SK-N-SH (cell line): ENCODE measurements around the gene HRH2. TPM values are rescaled to one million over a fixed set of nuclear protein-coding genes. Genes with fewer than 3 reads are reported as not detected.
"Not testable (repeated sequence)": the region's sequence is repeated elsewhere in the genome, so short reads cannot be mapped to it uniquely, and the experiment has no call there.

Experiments used
- CTCF ChIA-PET: fragments of 300-600, 350-600 bp; formaldehyde crosslinking; extraction: SDS; loops from one replicate; lab custom pipeline; 2021; lab: Yijun Ruan, JAX
- POLR2A ChIA-PET: fragments of 350-600 bp; sonication (Branson Sonifier 250); formaldehyde crosslinking; extraction: SDS; loops from one replicate; lab custom pipeline; 2020; ENCODE audit warnings: antibody characterized with exemption, inconsistent platforms; lab: Yijun Ruan, JAX
- DNase-seq: peaks from one replicate; pipeline ENCODE4 v3.0.0; 2012
- H2AFZ ChIP-seq: fragments of 200-600 bp; sonication (generic); 2 replicates; pipeline ENCODE4 v1.8.1; 2016; ENCODE audit warnings: antibody characterized with exemption, mild to moderate bottlenecking, low read depth
- H3F3A ChIP-seq: fragments of 200-600 bp; sonication (generic); replicated peaks from 2 replicates; pipeline ENCODE3; 2016; ENCODE audit warnings: antibody characterized with exemption, mild to moderate bottlenecking; ENCODE audit not compliant: insufficient read depth
- H3K27ac ChIP-seq, 2 experiments: fragments of 200-500 bp in 1 of 2; fragments of 200-600 bp in 1 of 2; sonication (Bioruptor generic) in 1 of 2; sonication (generic), shearing (Covaris generic) in 1 of 2; 2 replicates each; pipeline versions ENCODE4 v1.5.1 to v1.6.1; 2014 to 2016; ENCODE audit warnings: low read depth in 2 of 2, inconsistent platforms in 1 of 2, low read length in 1 of 2, mild to moderate bottlenecking in 1 of 2, mixed read lengths in 1 of 2
- H3K27me3 ChIP-seq: fragments of 200-600 bp; sonication (generic), shearing (Covaris generic); 2 replicates; pipeline ENCODE4 v1.6.1; 2016; ENCODE audit warnings: mixed run types; ENCODE audit not compliant: insufficient read depth
- H3K36me3 ChIP-seq, 2 experiments: fragments of 200-500 bp in 1 of 2; fragments of 200-600 bp in 1 of 2; sonication (Bioruptor generic) in 1 of 2; sonication (generic) in 1 of 2; replicated peaks in 1 of 2; 2 replicates each; pipeline versions ENCODE3 to v1.5.1; 2014 to 2016; ENCODE audit warnings: low read length in 1 of 2, mild to moderate bottlenecking in 1 of 2; ENCODE audit not compliant: insufficient read depth in 2 of 2, control insufficient read depth in 1 of 2
- H3K4me1 ChIP-seq, 2 experiments: fragments of 200-500 bp in 1 of 2; fragments of 200-600 bp in 1 of 2; sonication (Bioruptor generic) in 1 of 2; sonication (generic), shearing (Covaris generic) in 1 of 2; 2 replicates each; pipeline versions ENCODE4 v1.5.1 to v1.6.1; 2014 to 2016; ENCODE audit warnings: low read depth in 1 of 2, low read length in 1 of 2, mixed run types in 1 of 2; ENCODE audit not compliant: insufficient read depth in 2 of 2, control insufficient read depth in 1 of 2
- H3K4me2 ChIP-seq: fragments of 200-600 bp; sonication (generic), shearing (Covaris generic); 2 replicates; pipeline ENCODE4 v1.6.1; 2017; ENCODE audit warnings: mixed run types
- H3K4me3 ChIP-seq, 2 experiments: fragments of 200-500 bp in 1 of 2; fragments of 200-600 bp in 1 of 2; sonication (Bioruptor generic) in 1 of 2; sonication (generic), shearing (Covaris generic) in 1 of 2; 2 replicates each; pipeline versions ENCODE4 v1.5.1 to v1.8.1; 2014 to 2016; ENCODE audit warnings: low read depth in 2 of 2, inconsistent platforms in 1 of 2, low read length in 1 of 2, mild to moderate bottlenecking in 1 of 2, mixed read lengths in 1 of 2, moderate library complexity in 1 of 2
- H3K79me2 ChIP-seq: fragments of 200-600 bp; sonication (generic); 2 replicates; pipeline ENCODE4 v1.8.1; 2017; ENCODE audit warnings: mild to moderate bottlenecking; ENCODE audit not compliant: insufficient read depth
- H3K9ac ChIP-seq: fragments of 200-600 bp; sonication (generic); 2 replicates; pipeline ENCODE4 v1.6.1; 2017; ENCODE audit warnings: mixed run types
- H3K9me2 ChIP-seq: fragments of 200-600 bp; sonication (generic); 2 replicates; pipeline ENCODE4 v1.6.1; 2017; ENCODE audit warnings: mixed run types
- H3K9me3 ChIP-seq: fragments of 200-600 bp; sonication (generic); 2 replicates; pipeline ENCODE4 v1.6.1; 2017; ENCODE audit warnings: mixed run types, mild to moderate bottlenecking, moderate library complexity
- H4K20me1 ChIP-seq: fragments of 200-600 bp; sonication (generic); 2 replicates; pipeline ENCODE4 v1.6.1; 2017; ENCODE audit warnings: mild to moderate bottlenecking, mixed run types; ENCODE audit not compliant: insufficient read depth
- FOSL2 ChIP-seq: IDR thresholded peaks from 2 replicates; pipeline ENCODE4 v1.4.0; 2012; ENCODE audit warnings: low read depth, mild to moderate bottlenecking, moderate library complexity, borderline replicate concordance
- WGBS: methylation state at CpG from one replicate; pipeline ENCODE4 v1.1.6; 2017; ENCODE audit warnings: low lambda C conversion rate; 5-methylcytosine and 5-hydroxymethylcytosine counted together
- polyA plus RNA-seq, 3 experiments: library from polyadenylated mRNA; depleted of rRNA; stranded (reverse); fragments of >200 nt; gene quantifications; 2 replicates each; pipeline ENCODE4 v1.2.3, GENCODE V29; 2012
- TF ChIP-seq, protein P1 (sequence below): fragments of 200-600 bp; sonication (generic); IDR thresholded peaks from 2 replicates; pipeline ENCODE4 v1.6.1; 2017; ENCODE audit warnings: antibody characterized with exemption, mild to moderate bottlenecking, moderate library complexity
- TF ChIP-seq, protein P2 (sequence below): fragments of 150-350 bp; IDR thresholded peaks from 2 replicates; pipeline ENCODE4 v1.6.1; 2016; ENCODE audit warnings: mild to moderate bottlenecking, low read depth, low read length

Gene HRH2
- polyA plus RNA-seq, 1 of the 3 experiments (the other 2 are of a cell fraction): 0.08 TPM

DNA sequence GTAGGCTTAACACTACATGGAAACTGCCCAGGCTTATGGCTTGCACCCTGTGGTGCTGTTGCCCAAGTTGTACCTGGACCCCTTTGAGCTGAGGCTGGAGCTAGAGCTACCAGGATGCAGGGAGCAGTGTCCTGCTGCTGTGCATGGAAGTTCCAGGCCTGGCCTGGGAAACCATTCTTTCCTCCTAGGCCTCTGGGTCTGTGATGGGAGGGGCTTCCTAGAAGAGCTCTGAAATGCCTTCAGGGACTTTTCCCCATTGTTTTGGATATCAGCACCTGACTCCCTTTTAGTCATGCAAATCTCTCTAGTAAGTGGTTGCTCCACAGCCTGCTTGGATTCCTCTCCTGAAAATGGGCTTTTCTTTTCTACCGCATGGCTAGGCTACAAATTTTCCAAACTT lies 7.9 kb upstream of the HRH2 start (continued):
- TF ChIP-seq, protein P1, sequence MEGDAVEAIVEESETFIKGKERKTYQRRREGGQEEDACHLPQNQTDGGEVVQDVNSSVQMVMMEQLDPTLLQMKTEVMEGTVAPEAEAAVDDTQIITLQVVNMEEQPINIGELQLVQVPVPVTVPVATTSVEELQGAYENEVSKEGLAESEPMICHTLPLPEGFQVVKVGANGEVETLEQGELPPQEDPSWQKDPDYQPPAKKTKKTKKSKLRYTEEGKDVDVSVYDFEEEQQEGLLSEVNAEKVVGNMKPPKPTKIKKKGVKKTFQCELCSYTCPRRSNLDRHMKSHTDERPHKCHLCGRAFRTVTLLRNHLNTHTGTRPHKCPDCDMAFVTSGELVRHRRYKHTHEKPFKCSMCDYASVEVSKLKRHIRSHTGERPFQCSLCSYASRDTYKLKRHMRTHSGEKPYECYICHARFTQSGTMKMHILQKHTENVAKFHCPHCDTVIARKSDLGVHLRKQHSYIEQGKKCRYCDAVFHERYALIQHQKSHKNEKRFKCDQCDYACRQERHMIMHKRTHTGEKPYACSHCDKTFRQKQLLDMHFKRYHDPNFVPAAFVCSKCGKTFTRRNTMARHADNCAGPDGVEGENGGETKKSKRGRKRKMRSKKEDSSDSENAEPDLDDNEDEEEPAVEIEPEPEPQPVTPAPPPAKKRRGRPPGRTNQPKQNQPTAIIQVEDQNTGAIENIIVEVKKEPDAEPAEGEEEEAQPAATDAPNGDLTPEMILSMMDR: no peak
- TF ChIP-seq, all 33 proteins: peak for 0

DNA sequence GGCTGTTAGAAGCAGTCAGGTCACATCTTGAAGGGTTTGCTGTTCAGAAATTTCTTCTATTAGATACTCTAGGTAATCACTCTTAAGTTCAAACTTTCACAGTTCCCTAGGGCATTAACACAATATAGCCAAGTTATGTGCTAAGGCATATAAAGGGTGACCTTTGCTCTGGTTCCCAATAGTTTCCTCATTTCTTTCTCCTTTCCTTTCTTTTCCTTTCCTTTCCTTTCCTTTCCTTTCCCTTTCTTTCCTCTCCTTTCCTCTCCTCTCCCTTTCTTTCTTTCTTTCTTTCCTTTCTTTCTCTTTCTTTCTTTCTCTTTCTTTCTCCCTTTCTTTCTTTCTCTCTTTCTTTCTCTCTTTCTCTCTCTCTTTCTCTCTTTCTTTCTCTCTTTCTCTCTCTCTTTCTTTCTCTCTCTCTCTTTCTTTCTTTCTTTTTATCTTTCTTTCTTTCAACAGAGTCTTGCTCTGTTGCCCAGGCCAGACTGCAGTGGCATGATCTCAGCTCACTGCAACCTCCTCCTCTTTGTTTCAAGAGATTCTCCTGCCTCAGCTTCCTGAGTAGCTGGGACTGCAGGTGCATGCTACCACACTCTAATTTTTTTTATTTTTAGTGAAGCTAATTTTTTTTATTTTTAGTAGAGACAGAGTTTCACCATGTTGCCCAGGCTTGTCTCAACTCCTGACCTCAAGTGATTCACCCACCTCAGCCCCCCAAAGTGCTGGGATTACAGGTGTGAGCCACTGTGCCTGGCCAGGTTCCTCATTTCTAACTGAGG lies 7.3 kb upstream of the HRH2 start:
- H3K9ac ChIP-seq, H3F3A ChIP-seq, H3K27ac ChIP-seq, H3K79me2 ChIP-seq, H3K9me3 ChIP-seq, H3K4me2 ChIP-seq, H3K27me3 ChIP-seq, DNase-seq, H3K9me2 ChIP-seq, H3K4me3 ChIP-seq, H2AFZ ChIP-seq, H3K4me1 ChIP-seq, POLR2A ChIA-PET, H3K36me3 ChIP-seq, H4K20me1 ChIP-seq: not testable (repeated sequence)
- CTCF ChIA-PET: interaction anchor here (1.5 kb wide), 1 partner anchor 79 kb away, joined by 4 read pairs; no protein-coding TSS in a partner anchor

DNA sequence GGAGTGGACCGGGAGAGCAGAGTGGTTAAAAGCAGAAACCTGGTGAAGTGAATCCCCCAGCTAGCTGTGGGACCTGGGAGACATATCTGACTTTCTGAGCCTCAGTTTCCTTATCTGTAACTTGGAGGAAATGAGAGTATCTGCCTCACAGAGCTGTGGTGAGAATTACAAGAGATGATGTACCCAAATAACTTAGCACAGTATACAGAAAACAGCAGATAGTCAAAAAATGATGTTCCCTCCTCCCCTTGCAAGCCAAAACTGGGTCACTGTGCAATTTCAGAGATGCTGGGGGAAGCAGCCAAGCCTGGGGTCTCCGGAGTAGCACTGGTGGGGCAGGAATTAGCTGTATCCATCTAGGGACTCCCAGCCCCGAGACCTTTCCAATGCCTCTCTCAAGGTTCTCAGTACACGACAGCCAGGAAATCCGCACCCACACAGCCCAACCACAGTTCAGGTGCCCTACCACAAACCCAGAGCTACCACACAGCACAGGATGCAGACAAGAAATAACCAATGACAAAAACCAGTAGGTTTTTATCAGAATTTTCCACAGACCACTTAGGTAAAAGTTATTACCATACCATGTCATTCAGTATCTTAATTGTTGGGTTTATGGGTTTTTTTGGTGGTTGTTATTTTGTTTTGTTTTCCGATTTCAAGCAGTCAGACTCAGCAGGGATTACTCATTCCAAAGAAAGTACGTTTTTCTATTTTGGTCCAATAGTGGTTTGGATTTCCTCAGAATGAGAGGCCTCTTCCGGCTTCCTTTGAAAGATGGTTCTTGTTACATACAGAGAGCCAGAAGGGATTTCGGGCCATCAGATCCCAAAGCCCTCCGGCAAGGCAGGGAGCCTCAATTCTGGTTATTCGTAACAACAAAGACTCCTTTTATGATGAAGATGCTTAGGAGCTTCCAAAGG lies 4.9 kb upstream of the HRH2 start:
- no peaks in the 10 kb centered on the region for H3K9me2 ChIP-seq
- WGBS: 39% methylated on average over 11 of the region's 11 CpGs

More for the DNA sequence above, 4.9 kb upstream of the HRH2 start:
- Histone ChIP-seq H3K4me3 (no peak overlapping the region), H3K79me2 (no peaks in the 10 kb centered on the region), H3K36me3 (no peaks in the 10 kb centered on the region), H3K9ac (no peak overlapping the region), H3F3A (no peaks in the 10 kb centered on the region), H3K4me1 (no peaks in the 10 kb centered on the region), H4K20me1 (no peaks in the 10 kb centered on the region), H3K27me3 (no peaks in the 10 kb centered on the region), H3K27ac (no peak overlapping the region), H3K9me3 (no peaks in the 10 kb centered on the region), H3K4me2 (no peak overlapping the region), H2AFZ (no peak overlapping the region)
- POLR2A ChIA-PET: no interaction called here
- no peak for DNase-seq
- CTCF ChIA-PET: interaction anchor here (0.9 to 1.8 kb wide), 2 partner anchors 48 to 77 kb away, joined by 3 to 9 read pairs; no protein-coding TSS in a partner anchor
- TF ChIP-seq, protein P2, sequence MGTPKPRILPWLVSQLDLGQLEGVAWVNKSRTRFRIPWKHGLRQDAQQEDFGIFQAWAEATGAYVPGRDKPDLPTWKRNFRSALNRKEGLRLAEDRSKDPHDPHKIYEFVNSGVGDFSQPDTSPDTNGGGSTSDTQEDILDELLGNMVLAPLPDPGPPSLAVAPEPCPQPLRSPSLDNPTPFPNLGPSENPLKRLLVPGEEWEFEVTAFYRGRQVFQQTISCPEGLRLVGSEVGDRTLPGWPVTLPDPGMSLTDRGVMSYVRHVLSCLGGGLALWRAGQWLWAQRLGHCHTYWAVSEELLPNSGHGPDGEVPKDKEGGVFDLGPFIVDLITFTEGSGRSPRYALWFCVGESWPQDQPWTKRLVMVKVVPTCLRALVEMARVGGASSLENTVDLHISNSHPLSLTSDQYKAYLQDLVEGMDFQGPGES: no peak
- no peak for TF ChIP-seq FOSL2
